Measurements from ENCODE around the gene ZBTB25.

The ZBTB25 gene

GRCh38 chr14:64503434-64504309 is at the start of gene ZBTB25:
Gene ZBTB25 (minus strand): TSS chr14:64503838. CDS start chr14:64490533, 13,305 bp downstream.
- peaks cover 57% of the 10 kb centered on the region for H3K4me1 ChIP-seq (ENCODE audit: control insufficient read depth, insufficient read depth, low read length)
- H3K36me3 ChIP-seq (ENCODE audit: control insufficient read depth, insufficient read depth, low read length, severe bottlenecking), result peaks cover 3% of the 10 kb centered on the region
- peak within 1 kb of the TSS; percentile 92 for H3K4me3 ChIP-seq (ENCODE audit: low read length)
- H3K27me3 ChIP-seq (replicated peaks; ENCODE audit: control insufficient read depth, insufficient read depth, low read length), result no peaks in the 10 kb centered on the region
- DNase-seq (ENCODE audit: low read depth), result peak; percentile 98
- H3K9ac ChIP-seq (ENCODE audit: low read length), result peak within 1 kb of the TSS; percentile 96
- no peaks in the 10 kb centered on the region for H3K9me3 ChIP-seq (ENCODE audit: control insufficient read depth, low read length)

- Histone ChIP-seq H3K9ac (ENCODE audit: low read length) (no peak overlapping the region), H3K4me1 (ENCODE audit: control insufficient read depth, insufficient read depth, low read length) (peaks cover 23% of the 10 kb centered on the region), H3K4me3 (ENCODE audit: low read length) (no peak overlapping the region), H3K27me3 (replicated peaks; ENCODE audit: control insufficient read depth, insufficient read depth, low read length) (no peaks in the 10 kb centered on the region), H3K36me3 (ENCODE audit: control insufficient read depth, insufficient read depth, low read length, severe bottlenecking) (no peaks in the 10 kb centered on the region), H3K9me3 (ENCODE audit: control insufficient read depth, low read length) (no peaks in the 10 kb centered on the region)
- no peak for DNase-seq (ENCODE audit: low read depth)
Observed at GRCh38 chr14:64550621-64551333, 47.1 kb upstream of the ZBTB25 start.

- Histone ChIP-seq H3K9ac (ENCODE audit: low read length) (peak within 1 kb of the TSS; percentile 37), H3K27me3 (replicated peaks; ENCODE audit: control insufficient read depth, insufficient read depth, low read length) (no peaks in the 10 kb centered on the region), H3K36me3 (ENCODE audit: control insufficient read depth, insufficient read depth, low read length, severe bottlenecking) (no peaks in the 10 kb centered on the region), H3K4me1 (ENCODE audit: control insufficient read depth, insufficient read depth, low read length) (peaks cover 23% of the 10 kb centered on the region), H3K4me3 (ENCODE audit: low read length) (peak within 1 kb of the TSS; percentile 68), H3K9me3 (ENCODE audit: control insufficient read depth, low read length) (no peaks in the 10 kb centered on the region)
- DNase-seq (ENCODE audit: low read depth), result peak; percentile 31
Observed at GRCh38 chr14:64549791-64550620, 46.4 kb upstream of the ZBTB25 start, which contains the start of gene PPP1R36. Gene PPP1R36 (plus strand): TSS chr14:64549961. CDS start chr14:64549998, 37 bp downstream.

- Histone ChIP-seq H3K9ac (ENCODE audit: low read length) (peak overlapping the region; percentile 37), H3K9me3 (ENCODE audit: control insufficient read depth, low read length) (no peaks in the 10 kb centered on the region), H3K4me1 (ENCODE audit: control insufficient read depth, insufficient read depth, low read length) (peaks cover 23% of the 10 kb centered on the region), H3K36me3 (ENCODE audit: control insufficient read depth, insufficient read depth, low read length, severe bottlenecking) (no peaks in the 10 kb centered on the region), H3K27me3 (replicated peaks; ENCODE audit: control insufficient read depth, insufficient read depth, low read length) (no peaks in the 10 kb centered on the region), H3K4me3 (ENCODE audit: low read length) (no peak overlapping the region)
- DNase-seq (ENCODE audit: low read depth), result peak; percentile 44
Observed at GRCh38 chr14:64549016-64549415, 45.4 kb upstream of the ZBTB25 start.

GRCh38 chr14:64544607-64545312 is 41.1 kb upstream of the ZBTB25 start:
- H3K27me3 ChIP-seq (replicated peaks; ENCODE audit: control insufficient read depth, insufficient read depth, low read length), result no peaks in the 10 kb centered on the region

GRCh38 chr14:64542836-64543201 is 39.2 kb upstream of the ZBTB25 start:
- Histone ChIP-seq H3K36me3 (ENCODE audit: control insufficient read depth, insufficient read depth, low read length, severe bottlenecking) (no peaks in the 10 kb centered on the region), H3K9me3 (ENCODE audit: control insufficient read depth, low read length) (peaks cover 10% of the 10 kb centered on the region), H3K4me3 (ENCODE audit: low read length) (peak overlapping the region; percentile 77), H3K4me1 (ENCODE audit: control insufficient read depth, insufficient read depth, low read length) (peaks cover 20% of the 10 kb centered on the region), H3K9ac (ENCODE audit: low read length) (no peak overlapping the region), H3K27me3 (replicated peaks; ENCODE audit: control insufficient read depth, insufficient read depth, low read length) (no peaks in the 10 kb centered on the region)
- DNase-seq (ENCODE audit: low read depth), result no peak

More at GRCh38 chr14:64544607-64545312, 41.1 kb upstream of the ZBTB25 start:
- H3K9me3 ChIP-seq (ENCODE audit: control insufficient read depth, low read length), result peaks cover 10% of the 10 kb centered on the region
- H3K9ac ChIP-seq (ENCODE audit: low read length), result no peak overlapping the region
- DNase-seq (ENCODE audit: low read depth), result no peak
- H3K4me3 ChIP-seq (ENCODE audit: low read length), result no peak overlapping the region
- H3K36me3 ChIP-seq (ENCODE audit: control insufficient read depth, insufficient read depth, low read length, severe bottlenecking), result no peaks in the 10 kb centered on the region
- H3K4me1 ChIP-seq (ENCODE audit: control insufficient read depth, insufficient read depth, low read length), result peaks cover 26% of the 10 kb centered on the region

- Histone ChIP-seq H3K4me3 (ENCODE audit: low read length) (peak overlapping the region; percentile 77), H3K27me3 (replicated peaks; ENCODE audit: control insufficient read depth, insufficient read depth, low read length) (no peaks in the 10 kb centered on the region), H3K36me3 (ENCODE audit: control insufficient read depth, insufficient read depth, low read length, severe bottlenecking) (no peaks in the 10 kb centered on the region), H3K9ac (ENCODE audit: low read length) (no peak overlapping the region), H3K9me3 (ENCODE audit: control insufficient read depth, low read length) (peaks cover 10% of the 10 kb centered on the region), H3K4me1 (ENCODE audit: control insufficient read depth, insufficient read depth, low read length) (peaks cover 23% of the 10 kb centered on the region)
- no peak for DNase-seq (ENCODE audit: low read depth)
Observed at GRCh38 chr14:64541972-64542835, 38.6 kb upstream of the ZBTB25 start.

GRCh38 chr14:64541261-64541971 is 37.8 kb upstream of the ZBTB25 start:
- peak overlapping the region; percentile 77 for H3K4me3 ChIP-seq (ENCODE audit: low read length)
- H3K9me3 ChIP-seq (ENCODE audit: control insufficient read depth, low read length), result peaks cover 10% of the 10 kb centered on the region
- H3K4me1 ChIP-seq (ENCODE audit: control insufficient read depth, insufficient read depth, low read length), result peaks cover 31% of the 10 kb centered on the region
- no peak overlapping the region for H3K9ac ChIP-seq (ENCODE audit: low read length)
- no peaks in the 10 kb centered on the region for H3K27me3 ChIP-seq (replicated peaks; ENCODE audit: control insufficient read depth, insufficient read depth, low read length)
- no peaks in the 10 kb centered on the region for H3K36me3 ChIP-seq (ENCODE audit: control insufficient read depth, insufficient read depth, low read length, severe bottlenecking)
- no peak for DNase-seq (ENCODE audit: low read depth)

- DNase-seq (ENCODE audit: low read depth), result peak; percentile 99
- Histone ChIP-seq H3K9me3 (ENCODE audit: control insufficient read depth, low read length) (peaks cover 10% of the 10 kb centered on the region), H3K27me3 (replicated peaks; ENCODE audit: control insufficient read depth, insufficient read depth, low read length) (no peaks in the 10 kb centered on the region), H3K36me3 (ENCODE audit: control insufficient read depth, insufficient read depth, low read length, severe bottlenecking) (no peaks in the 10 kb centered on the region), H3K4me1 (ENCODE audit: control insufficient read depth, insufficient read depth, low read length) (peaks cover 35% of the 10 kb centered on the region), H3K9ac (ENCODE audit: low read length) (peak within 1 kb of the TSS; percentile 68), H3K4me3 (ENCODE audit: low read length) (peak within 1 kb of the TSS; percentile 83)
Observed at GRCh38 chr14:64540208-64541202, 36.9 kb upstream of the ZBTB25 start, which contains the start of gene HSPA2. Gene HSPA2 (plus strand): TSS chr14:64540741. CDS start chr14:64540850, 109 bp downstream.
